Mesenchymal stem cell (in vitro differentiated cells and primary cell): ENCODE measurements around the gene BBLN.

Source experiments
- DNase-seq: peaks from one replicate; pipeline ENCODE4 v3.0.0-alpha.2; 2013
- H2AFZ ChIP-seq: one replicate; pipeline ENCODE4 v1.6.1; 2013; ENCODE audit warnings: low read depth, mild to moderate bottlenecking, control low read depth, inconsistent platforms, low read length, moderate library complexity
- H2AK5ac ChIP-seq: 2 replicates; pipeline ENCODE4 v1.6.1; 2013; ENCODE audit warnings: low read length, moderate library complexity, mild to moderate bottlenecking, inconsistent platforms; ENCODE audit not compliant: severe bottlenecking
- H2BK120ac ChIP-seq: one replicate; pipeline ENCODE4 v1.6.1; 2013; ENCODE audit warnings: low read depth, mild to moderate bottlenecking, inconsistent platforms, low read length, moderate library complexity
- H2BK12ac ChIP-seq, 2 experiments: one replicate each; pipeline ENCODE4 v1.6.1; 2013; ENCODE audit warnings: inconsistent platforms in 2 of 2, low read length in 2 of 2, mild to moderate bottlenecking in 2 of 2, moderate library complexity in 2 of 2, control low read depth in 1 of 2
- H2BK15ac ChIP-seq: one replicate; pipeline ENCODE4 v1.6.1; 2013; ENCODE audit warnings: mild to moderate bottlenecking, low read depth, inconsistent platforms; ENCODE audit not compliant: poor library complexity, severe bottlenecking
- H2BK5ac ChIP-seq: 2 replicates; pipeline ENCODE4 v1.6.1; 2013; ENCODE audit warnings: low read depth, mild to moderate bottlenecking, low read length, control low read depth, inconsistent platforms; ENCODE audit not compliant: poor library complexity, severe bottlenecking
- H3K14ac ChIP-seq, 2 experiments: one replicate each; pipeline ENCODE4 v1.6.1; 2013; ENCODE audit warnings: inconsistent platforms in 2 of 2, low read length in 2 of 2, control low read depth in 1 of 2, mild to moderate bottlenecking in 1 of 2, moderate library complexity in 1 of 2
- H3K18ac ChIP-seq, 2 experiments: one replicate each; pipeline ENCODE4 v1.6.1; 2013; ENCODE audit warnings: inconsistent platforms in 2 of 2, low read length in 2 of 2, control low read depth in 1 of 2, low read depth in 1 of 2, mild to moderate bottlenecking in 1 of 2
- H3K23ac ChIP-seq, 2 experiments: one replicate each; pipeline ENCODE4 v1.6.1; 2013; ENCODE audit warnings: inconsistent platforms in 2 of 2, low read length in 2 of 2, mild to moderate bottlenecking in 2 of 2, moderate library complexity in 2 of 2, control low read depth in 1 of 2
- H3K27ac ChIP-seq: 2 replicates; pipeline ENCODE4 v1.5.1; 2013; ENCODE audit warnings: mild to moderate bottlenecking, moderate library complexity, low read length, control low read depth, inconsistent platforms; ENCODE audit not compliant: poor library complexity, severe bottlenecking
- H3K27me3 ChIP-seq, 2 experiments: 2 replicates each; pipeline versions ENCODE4 v1.6.1 to v1.7.0; 2013; ENCODE audit warnings: low read length in 2 of 2, mild to moderate bottlenecking in 2 of 2, moderate library complexity in 2 of 2, control low read depth in 1 of 2, inconsistent platforms in 1 of 2; ENCODE audit not compliant: control insufficient read depth in 1 of 2, insufficient read depth in 1 of 2
- H3K36me3 ChIP-seq, 2 experiments: 2 replicates each; pipeline versions ENCODE4 v1.6.1 to v1.7.0; 2013; ENCODE audit warnings: low read length in 2 of 2, control low read depth in 1 of 2, inconsistent platforms in 1 of 2, low read depth in 1 of 2, mild to moderate bottlenecking in 1 of 2; ENCODE audit not compliant: insufficient read depth in 2 of 2, control insufficient read depth in 1 of 2
- H3K4ac ChIP-seq, 2 experiments: one replicate each; pipeline ENCODE4 v1.6.1; 2013; ENCODE audit warnings: inconsistent platforms in 2 of 2, low read length in 2 of 2, mild to moderate bottlenecking in 2 of 2, moderate library complexity in 2 of 2, control low read depth in 1 of 2, low read depth in 1 of 2
- H3K4me1 ChIP-seq: 2 replicates; pipeline ENCODE4 v1.6.1; 2013; ENCODE audit warnings: low read depth, low read length, control low read depth; ENCODE audit not compliant: control insufficient read depth, insufficient read depth
- H3K4me2 ChIP-seq: 2 replicates; pipeline ENCODE4 v1.6.1; 2013; ENCODE audit warnings: low read length, mild to moderate bottlenecking, inconsistent platforms; ENCODE audit not compliant: poor library complexity, severe bottlenecking
- H3K4me3 ChIP-seq, 2 experiments: 2 replicates each; pipeline versions ENCODE4 v1.5.1 to v1.7.0; 2013; ENCODE audit warnings: low read length in 2 of 2, mild to moderate bottlenecking in 2 of 2, control low read depth in 1 of 2, low read depth in 1 of 2; ENCODE audit not compliant: insufficient read depth in 1 of 2
- H3K79me1 ChIP-seq: replicated peaks from 2 replicates; pipeline ENCODE4 v1.6.1; 2013; ENCODE audit warnings: mild to moderate bottlenecking, control low read depth, low read length, inconsistent platforms; ENCODE audit not compliant: poor library complexity, severe bottlenecking
- H3K9ac ChIP-seq: 2 replicates; pipeline ENCODE4 v1.7.0; 2013; ENCODE audit warnings: mild to moderate bottlenecking, low read length, moderate library complexity
- H3K9me3 ChIP-seq: 2 replicates; pipeline ENCODE4 v1.7.0; 2013; ENCODE audit warnings: mild to moderate bottlenecking, low read length; ENCODE audit not compliant: control insufficient read depth
- H4K8ac ChIP-seq: one replicate; pipeline ENCODE4 v1.6.1; 2013; ENCODE audit warnings: inconsistent platforms, mild to moderate bottlenecking, low read length, moderate library complexity
- H4K91ac ChIP-seq: one replicate; pipeline ENCODE4 v1.6.1; 2013; ENCODE audit warnings: mild to moderate bottlenecking, low read length, inconsistent platforms
- WGBS: methylation state at CpG from one replicate; pipeline ENCODE4 v1.1.7; 2013; ENCODE audit warnings: mixed read lengths; 5-methylcytosine and 5-hydroxymethylcytosine counted together

Gene BBLN

DNA sequence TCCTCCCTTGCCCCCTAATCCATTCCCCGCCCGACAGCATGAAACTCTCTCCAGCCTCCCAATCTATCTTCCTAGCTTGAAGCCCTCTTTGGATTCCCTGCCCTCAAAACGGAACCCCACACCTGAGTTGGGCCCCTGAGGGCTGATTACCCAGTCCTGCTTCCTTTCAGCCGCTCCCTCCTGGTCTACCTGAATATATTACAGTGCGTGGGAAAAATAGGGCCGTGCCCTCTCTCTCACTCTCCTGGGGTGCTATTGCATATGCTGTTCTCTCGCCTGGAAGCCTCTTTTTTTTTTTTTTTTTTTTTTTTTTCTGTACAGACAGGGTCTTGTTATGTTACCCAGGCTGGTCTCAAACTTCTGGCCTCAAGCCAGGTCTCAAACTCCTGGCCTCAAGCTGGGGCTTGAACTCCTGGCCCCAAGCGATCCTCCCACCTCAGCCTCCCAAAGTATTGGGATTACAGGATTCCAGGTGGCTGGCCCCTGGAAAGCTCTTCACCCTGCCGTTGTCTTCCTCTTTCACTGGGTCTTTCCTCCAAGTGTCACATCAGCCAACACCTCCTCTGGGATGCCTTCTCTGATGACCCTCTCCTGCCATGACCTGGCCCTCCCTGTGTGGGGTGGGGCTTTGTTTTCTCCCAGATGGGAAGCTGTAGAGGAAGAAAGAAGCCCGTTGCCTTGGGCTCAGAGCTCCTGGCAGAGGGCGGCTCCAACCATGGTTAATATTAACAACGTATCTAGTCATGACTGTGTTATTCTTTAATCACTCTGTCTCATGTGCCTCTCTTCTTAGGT is 51.3 kb downstream of the BBLN start:
- Histone ChIP-seq H2AK5ac (peak overlapping the region; percentile 96), H2BK120ac (no peak overlapping the region), H3K9me3 (no peaks in the 10 kb centered on the region), H3K4me2 (peak overlapping the region; percentile 52), H2BK12ac (no peak overlapping the region), H2AFZ (no peak overlapping the region), H3K36me3 (peaks cover 2 to 23% of the 10 kb centered on the region in 2 experiments), H3K4ac (no peak overlapping the region), H3K4me1 (peaks cover 61% of the 10 kb centered on the region), H2BK5ac (peak overlapping the region; percentile 80), H3K27ac (peak overlapping the region; percentile 94), H3K27me3 (no peaks in the 10 kb centered on the region), H4K8ac (no peak overlapping the region), H3K9ac (no peak overlapping the region), H3K23ac (no peak overlapping the region), H4K91ac (no peak overlapping the region), H3K79me1 (peaks cover 31% of the 10 kb centered on the region), H3K4me3 (no peak overlapping the region), H3K14ac (no peak overlapping the region), H2BK15ac (no peak overlapping the region), H3K18ac (no peak overlapping the region)
- WGBS = 92% methylated on average over 8 of the region's 12 CpGs
- DNase-seq = no peak

DNA sequence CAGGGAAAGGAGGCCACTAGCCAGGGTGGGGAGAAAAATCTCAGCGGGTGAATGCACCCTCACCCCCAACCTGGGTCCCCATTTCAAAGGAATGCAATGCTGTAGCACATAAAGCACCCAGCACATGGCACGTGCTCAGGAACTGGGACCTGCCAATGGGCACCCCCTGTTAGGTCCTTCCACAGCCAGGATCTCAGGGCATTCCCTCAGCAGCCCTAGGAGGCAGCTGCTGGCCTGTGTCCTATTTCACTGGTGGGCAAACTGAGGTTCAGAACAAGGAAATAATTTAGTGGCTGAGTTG is 51.9 kb downstream of the BBLN start:
- Histone ChIP-seq H3K9me3 (no peaks in the 10 kb centered on the region), H3K14ac (no peak overlapping the region), H3K4me3 (no peak overlapping the region), H3K9ac (no peak overlapping the region), H3K23ac (no peak overlapping the region), H2BK12ac (no peak overlapping the region), H2BK5ac (peak overlapping the region; percentile 59), H3K4me1 (peaks cover 66% of the 10 kb centered on the region), H3K79me1 (peaks cover 34% of the 10 kb centered on the region), H3K27me3 (no peaks in the 10 kb centered on the region), H2AK5ac (peak overlapping the region; percentile 98), H3K4ac (no peak overlapping the region), H3K36me3 (peaks cover 2 to 23% of the 10 kb centered on the region in 2 experiments), H2BK15ac (no peak overlapping the region), H3K27ac (peak overlapping the region; percentile 94), H4K91ac (no peak overlapping the region), H4K8ac (no peak overlapping the region), H2AFZ (no peak overlapping the region), H3K18ac (no peak overlapping the region), H3K4me2 (peak overlapping the region; percentile 52), H2BK120ac (no peak overlapping the region)
- 96% methylated on average over 2 of the region's 2 CpGs for WGBS
- DNase-seq = no peak
